Ovary (tissue), 3 donors: Measurements from ENCODE around the gene PLCB2.

Source experiments
- POLR2A ChIP-seq: fragments of 450-650 bp; IDR thresholded peaks from one replicate; pipeline ENCODE4 v1.6.1; 2017; ENCODE audit warnings: antibody characterized with exemption, mild to moderate bottlenecking, moderate library complexity
- TF ChIP-seq, protein P1 (sequence below), 3 donors: fragments of 450-650 bp in 2 of 3; fragments of 200-600 bp in 1 of 3; IDR thresholded peaks; one replicate each; pipeline versions ENCODE4 v1.5.1 to v1.8.0; 2016 to 2022; ENCODE audit warnings: antibody characterized with exemption in 3 of 3, mild to moderate bottlenecking in 1 of 3
- donor health status: DM: no; HTN: no; CAD: no.

DNA sequence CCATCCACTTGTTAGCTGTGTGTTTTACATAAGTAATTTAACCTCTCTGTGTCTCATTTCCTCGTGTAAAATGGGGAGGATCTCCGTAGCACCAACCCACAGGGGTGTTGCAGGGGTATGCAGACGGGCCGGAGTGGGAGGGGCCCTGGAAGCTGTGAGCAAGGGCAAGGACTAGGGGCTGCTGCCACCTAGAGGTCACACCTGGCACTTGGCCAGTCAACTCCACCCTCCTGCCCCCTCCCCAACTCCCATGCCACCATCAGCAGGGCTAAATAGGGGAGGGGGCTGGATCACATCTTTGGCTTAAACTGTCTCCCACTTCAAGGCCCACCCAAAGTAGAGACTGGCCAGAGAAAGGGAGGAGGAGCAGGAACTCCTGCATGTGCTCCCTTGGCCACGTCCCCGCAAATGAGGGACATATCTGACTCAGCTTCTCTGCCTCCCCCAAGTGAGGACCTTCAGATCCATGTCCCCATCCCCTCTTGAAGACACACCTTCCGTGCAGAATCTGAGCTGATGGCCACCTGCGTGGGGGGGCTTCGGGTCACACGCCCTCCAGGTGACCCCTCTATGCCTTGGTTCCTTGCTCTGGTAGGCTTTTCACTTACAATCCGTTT, 30.4 kb upstream of the PLCB2 start:
- TF ChIP-seq, protein P1, sequence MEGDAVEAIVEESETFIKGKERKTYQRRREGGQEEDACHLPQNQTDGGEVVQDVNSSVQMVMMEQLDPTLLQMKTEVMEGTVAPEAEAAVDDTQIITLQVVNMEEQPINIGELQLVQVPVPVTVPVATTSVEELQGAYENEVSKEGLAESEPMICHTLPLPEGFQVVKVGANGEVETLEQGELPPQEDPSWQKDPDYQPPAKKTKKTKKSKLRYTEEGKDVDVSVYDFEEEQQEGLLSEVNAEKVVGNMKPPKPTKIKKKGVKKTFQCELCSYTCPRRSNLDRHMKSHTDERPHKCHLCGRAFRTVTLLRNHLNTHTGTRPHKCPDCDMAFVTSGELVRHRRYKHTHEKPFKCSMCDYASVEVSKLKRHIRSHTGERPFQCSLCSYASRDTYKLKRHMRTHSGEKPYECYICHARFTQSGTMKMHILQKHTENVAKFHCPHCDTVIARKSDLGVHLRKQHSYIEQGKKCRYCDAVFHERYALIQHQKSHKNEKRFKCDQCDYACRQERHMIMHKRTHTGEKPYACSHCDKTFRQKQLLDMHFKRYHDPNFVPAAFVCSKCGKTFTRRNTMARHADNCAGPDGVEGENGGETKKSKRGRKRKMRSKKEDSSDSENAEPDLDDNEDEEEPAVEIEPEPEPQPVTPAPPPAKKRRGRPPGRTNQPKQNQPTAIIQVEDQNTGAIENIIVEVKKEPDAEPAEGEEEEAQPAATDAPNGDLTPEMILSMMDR (IDR thresholded peaks at IDR 0.05), result peak in 1 of 3 donors; percentile 51
- no peak for TF ChIP-seq POLR2A
